Smooth muscle cell (in vitro differentiated cells): ENCODE data around the gene SLC38A8. TPM values are rescaled to one million over a fixed set of nuclear protein-coding genes. Genes with fewer than 3 reads are reported as not detected.

Source experiments
- DNase-seq: peaks from one replicate; lab custom pipeline; 2025; ENCODE audit not compliant: unreplicated experiment; lab: John Stamatoyannopoulos, UW
- H2AFZ ChIP-seq: fragments of 200-600 bp; sonication (generic); 2 replicates; pipeline ENCODE4 v1.6.0; 2016; ENCODE audit warnings: antibody characterized with exemption, low read depth, mild to moderate bottlenecking
- H3F3A ChIP-seq: fragments of 200-600 bp; sonication (generic); 2 replicates; pipeline ENCODE4 v1.6.0; 2017; ENCODE audit warnings: antibody characterized with exemption, low read depth
- H3K27ac ChIP-seq: fragments of 200-600 bp; sonication (generic); 2 replicates; pipeline ENCODE4 v1.5.1; 2016; ENCODE audit warnings: low read depth, mild to moderate bottlenecking
- H3K27me3 ChIP-seq: fragments of 200-600 bp; sonication (generic); 2 replicates; pipeline ENCODE4 v1.6.1; 2016; ENCODE audit warnings: low read depth, mild to moderate bottlenecking
- H3K36me3 ChIP-seq: fragments of 200-600 bp; sonication (generic); 2 replicates; pipeline ENCODE4 v1.5.1; 2016; ENCODE audit warnings: low read depth
- H3K4me1 ChIP-seq: fragments of 200-600 bp; sonication (generic); 2 replicates; pipeline ENCODE4 v1.5.1; 2016; ENCODE audit warnings: low read depth
- H3K4me2 ChIP-seq: fragments of 200-600 bp; sonication (generic); 2 replicates; pipeline ENCODE4 v1.6.0; 2016; ENCODE audit warnings: mild to moderate bottlenecking
- H3K4me3 ChIP-seq: fragments of 200-600 bp; sonication (generic); 2 replicates; pipeline ENCODE4 v1.5.1; 2016; ENCODE audit warnings: mild to moderate bottlenecking
- H3K79me2 ChIP-seq: fragments of 200-600 bp; sonication (generic); 2 replicates; pipeline ENCODE4 v1.6.0; 2016; ENCODE audit warnings: low read depth, mild to moderate bottlenecking
- H3K9ac ChIP-seq: fragments of 200-600 bp; sonication (generic); 2 replicates; pipeline ENCODE4 v1.6.0; 2016; ENCODE audit warnings: low read depth
- H3K9me3 ChIP-seq: fragments of 200-600 bp; sonication (generic); replicated peaks from 2 replicates; pipeline ENCODE4 v1.5.1; 2016; ENCODE audit warnings: low read depth
- H4K20me1 ChIP-seq: fragments of 200-600 bp; sonication (generic); 2 replicates; pipeline ENCODE4 v1.6.0; 2016; ENCODE audit warnings: low read depth
- WGBS: methylation state at CpG from one replicate; pipeline ENCODE4 v1.1.7; 2016; ENCODE audit warnings: low lambda C conversion rate; 5-methylcytosine and 5-hydroxymethylcytosine counted together
- polyA plus RNA-seq: library from polyadenylated mRNA; unstranded; fragments of >200 nt; fragmentation: Nextera tagmentation; extraction: Ambion mirVana; gene quantifications from 2 replicates; pipeline ENCODE4 v1.2.1, GENCODE V29; 2016
- total RNA-seq: library from RNA; depleted of rRNA; stranded (reverse); fragments of >200 nt; gene quantifications from 2 replicates; pipeline ENCODE4 v1.2.3, GENCODE V29; 2014
- TF ChIP-seq, protein P1 (sequence below): fragments of 200-600 bp; sonication (generic); IDR thresholded peaks from 2 replicates; pipeline ENCODE4 v1.5.1; 2017; ENCODE audit warnings: borderline replicate concordance, mild to moderate bottlenecking, antibody characterized with exemption; ENCODE audit not compliant: insufficient read depth, poor library complexity, severe bottlenecking

Gene SLC38A8
- total and polyA plus RNA-seq, 2 experiments from 2014 or later, result not detected

- Histone ChIP-seq H3K9me3 (no peaks in the 10 kb centered on the region), H3K27me3 (no peaks in the 10 kb centered on the region), H4K20me1 (no peaks in the 10 kb centered on the region), H3F3A (no peaks in the 10 kb centered on the region), H3K79me2 (no peaks in the 10 kb centered on the region), H3K36me3 (no peaks in the 10 kb centered on the region), H3K4me1 (no peaks in the 10 kb centered on the region), H3K4me3 (no peak overlapping the region), H3K9ac (no peak overlapping the region), H3K4me2 (no peak overlapping the region), H3K27ac (no peak overlapping the region), H2AFZ (no peak overlapping the region)
- WGBS, result 83% methylated on average over 7 of the region's 7 CpGs
- TF ChIP-seq, protein P1, sequence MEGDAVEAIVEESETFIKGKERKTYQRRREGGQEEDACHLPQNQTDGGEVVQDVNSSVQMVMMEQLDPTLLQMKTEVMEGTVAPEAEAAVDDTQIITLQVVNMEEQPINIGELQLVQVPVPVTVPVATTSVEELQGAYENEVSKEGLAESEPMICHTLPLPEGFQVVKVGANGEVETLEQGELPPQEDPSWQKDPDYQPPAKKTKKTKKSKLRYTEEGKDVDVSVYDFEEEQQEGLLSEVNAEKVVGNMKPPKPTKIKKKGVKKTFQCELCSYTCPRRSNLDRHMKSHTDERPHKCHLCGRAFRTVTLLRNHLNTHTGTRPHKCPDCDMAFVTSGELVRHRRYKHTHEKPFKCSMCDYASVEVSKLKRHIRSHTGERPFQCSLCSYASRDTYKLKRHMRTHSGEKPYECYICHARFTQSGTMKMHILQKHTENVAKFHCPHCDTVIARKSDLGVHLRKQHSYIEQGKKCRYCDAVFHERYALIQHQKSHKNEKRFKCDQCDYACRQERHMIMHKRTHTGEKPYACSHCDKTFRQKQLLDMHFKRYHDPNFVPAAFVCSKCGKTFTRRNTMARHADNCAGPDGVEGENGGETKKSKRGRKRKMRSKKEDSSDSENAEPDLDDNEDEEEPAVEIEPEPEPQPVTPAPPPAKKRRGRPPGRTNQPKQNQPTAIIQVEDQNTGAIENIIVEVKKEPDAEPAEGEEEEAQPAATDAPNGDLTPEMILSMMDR, result no peak
- no peak for DNase-seq
Measured at GRCh38 chr16:83979441-83979840, 63.2 kb downstream of the SLC38A8 start.

- Histone ChIP-seq H2AFZ (no peak overlapping the region), H3K4me3 (no peak overlapping the region), H3K9me3 (no peaks in the 10 kb centered on the region), H3K4me1 (no peaks in the 10 kb centered on the region), H3K79me2 (no peaks in the 10 kb centered on the region), H3K27me3 (no peaks in the 10 kb centered on the region), H3K36me3 (no peaks in the 10 kb centered on the region), H3F3A (no peaks in the 10 kb centered on the region), H3K27ac (no peak overlapping the region), H4K20me1 (no peaks in the 10 kb centered on the region), H3K4me2 (no peak overlapping the region), H3K9ac (no peak overlapping the region)
- DNase-seq, result no peak
- 75% methylated on average over 5 of the region's 5 CpGs for WGBS
- TF ChIP-seq, protein P1, result no peak
Measured at GRCh38 chr16:83978401-83978904, 64.1 kb downstream of the SLC38A8 start.

GRCh38 chr16:83977056-83977815, 65.4 kb downstream of the SLC38A8 start:
- Histone ChIP-seq H3F3A (no peaks in the 10 kb centered on the region), H3K9me3 (no peaks in the 10 kb centered on the region), H3K4me1 (no peaks in the 10 kb centered on the region), H3K4me3 (no peak overlapping the region), H3K27me3 (no peaks in the 10 kb centered on the region), H3K79me2 (no peaks in the 10 kb centered on the region), H3K36me3 (no peaks in the 10 kb centered on the region), H3K9ac (no peak overlapping the region), H3K4me2 (no peak overlapping the region), H2AFZ (no peak overlapping the region), H3K27ac (no peak overlapping the region), H4K20me1 (no peaks in the 10 kb centered on the region)
- DNase-seq, result no peak
- TF ChIP-seq, protein P1, result no peak
- WGBS, result 74% methylated on average over 6 of the region's 6 CpGs
